Activated naive CD8-positive, alpha-beta T cell treated with anti-CD3 and anti-CD28 coated beads, Interleukin-2, amount 10 ng/mL, durations not matched to agents 7 days and 5 days (primary cell): Measurements from ENCODE around the gene FIBP. TPM values are rescaled to one million over a fixed set of nuclear protein-coding genes. Genes with fewer than 3 reads are reported as not detected.

Source experiments
- ATAC-seq: fragments of 150-1000 bp; cut with Tn5 transposase; one replicate; pipeline ENCODE4 v1.10.0; 2021; ENCODE audit warnings: low read depth, moderate library complexity
- POLR2A ChIA-PET: fragments of 350-600 bp; sonication (Branson Sonifier 250); formaldehyde crosslinking; loops from one replicate; lab custom pipeline; 2021; ENCODE audit warnings: antibody characterized with exemption; lab: Charles Lee
- DNase-seq: peaks from one replicate; pipeline ENCODE4 v3.0.0; 2021
- H3K27ac Mint-ChIP-seq: one replicate; pipeline ENCODE4 v1.8.0; 2022; ENCODE audit warnings: mild to moderate bottlenecking, mixed read lengths
- H3K27me3 Mint-ChIP-seq: one replicate; pipeline ENCODE4 v1.8.0; 2022; ENCODE audit warnings: mild to moderate bottlenecking, moderate library complexity, mixed read lengths
- H3K36me3 Mint-ChIP-seq: one replicate; pipeline ENCODE4 v1.8.0; 2021; ENCODE audit warnings: mild to moderate bottlenecking, mixed read lengths
- H3K4me1 Mint-ChIP-seq: one replicate; pipeline ENCODE4 v1.8.0; 2021; ENCODE audit warnings: mixed read lengths
- H3K4me3 Mint-ChIP-seq: one replicate; pipeline ENCODE4 v1.8.0; 2022; ENCODE audit warnings: mild to moderate bottlenecking, moderate library complexity, mixed read lengths
- H3K9me3 Mint-ChIP-seq: one replicate; pipeline ENCODE4 v1.8.0; 2021; ENCODE audit warnings: mixed read lengths
- total RNA-seq, 2 experiments: library from RNA; stranded (reverse); gene quantifications; one replicate each; pipeline ENCODE4 v1.2.3, GENCODE V29; 2021

The FIBP gene
- total RNA-seq, 2 experiments from 2014 or later = 78.2 to 82.9 TPM

- H3K4me3 Mint-ChIP-seq = peak overlapping the region; percentile 25
- H3K4me1 Mint-ChIP-seq = peaks cover 21% of the 10 kb centered on the region
- H3K27me3 Mint-ChIP-seq = no peaks in the 10 kb centered on the region
These were observed 17.3 kb downstream of the FIBP start for GRCh38 chr11:65870706-65871681.

GRCh38 chr11:65870307-65870658, 18.0 kb downstream of the FIBP start:
- peaks cover 21% of the 10 kb centered on the region for H3K4me1 Mint-ChIP-seq
- peak overlapping the region; percentile 25 for H3K4me3 Mint-ChIP-seq
- POLR2A ChIA-PET = interaction anchor here (2.1 to 7.5 kb wide), 6 partner anchors 9 to 232 kb away, joined by 7 to 176 read pairs (median 20); partner anchors contain the start of genes CCDC85B, CFL1, CTSW and FIBP
- ATAC-seq = no peak
- H3K36me3 Mint-ChIP-seq = peaks cover 5% of the 10 kb centered on the region
- peak overlapping the region; percentile 36 for H3K27ac Mint-ChIP-seq
- H3K27me3 Mint-ChIP-seq = no peaks in the 10 kb centered on the region
- H3K9me3 Mint-ChIP-seq = no peaks in the 10 kb centered on the region
- DNase-seq = no peak

More at GRCh38 chr11:65870706-65871681, 17.3 kb downstream of the FIBP start:
- ATAC-seq (no peak), DNase-seq (no peak)
- Mint-ChIP-seq H3K36me3 (peaks cover 5% of the 10 kb centered on the region), H3K27ac (no peak overlapping the region), H3K9me3 (no peaks in the 10 kb centered on the region)
- POLR2A ChIA-PET = interaction anchor here (0.6 to 7.5 kb wide), 12 partner anchors 9 to 232 kb away, joined by 3 to 176 read pairs (median 5); partner anchors contain the start of genes CCDC85B, CFL1, CTSW and FIBP

- DNase-seq = no peak
These were observed 18.5 kb downstream of the FIBP start for GRCh38 chr11:65869643-65870306.

GRCh38 chr11:65868907-65869306, 19.4 kb downstream of the FIBP start:
- POLR2A ChIA-PET = interaction anchor here (1.6 to 7.5 kb wide), 7 partner anchors 8 to 230 kb away, joined by 4 to 176 read pairs (median 8); partner anchors contain the start of genes CCDC85B, CFL1, CTSW and FIBP

More at GRCh38 chr11:65869643-65870306, 18.5 kb downstream of the FIBP start:
- H3K27ac Mint-ChIP-seq = peak overlapping the region; percentile 36
- H3K4me3 Mint-ChIP-seq = no peak overlapping the region
- H3K27me3 Mint-ChIP-seq = no peaks in the 10 kb centered on the region
- peaks cover 25% of the 10 kb centered on the region for H3K4me1 Mint-ChIP-seq
- no peaks in the 10 kb centered on the region for H3K9me3 Mint-ChIP-seq
- POLR2A ChIA-PET = interaction anchor here (0.6 to 7.5 kb wide), 9 partner anchors 9 to 231 kb away, joined by 3 to 176 read pairs (median 8); partner anchors contain the start of genes CCDC85B, CFL1, CTSW and FIBP
- ATAC-seq = no peak
- H3K36me3 Mint-ChIP-seq = peaks cover 8% of the 10 kb centered on the region

GRCh38 chr11:65868076-65868667, 20.1 kb downstream of the FIBP start:
- Mint-ChIP-seq H3K36me3 (peaks cover 10% of the 10 kb centered on the region), H3K9me3 (no peaks in the 10 kb centered on the region), H3K27ac (no peak overlapping the region), H3K4me3 (no peak overlapping the region), H3K4me1 (peaks cover 23% of the 10 kb centered on the region), H3K27me3 (no peaks in the 10 kb centered on the region)
- POLR2A ChIA-PET = interaction anchor here (1.6 to 7.5 kb wide), 7 partner anchors 7 to 230 kb away, joined by 4 to 176 read pairs (median 8); partner anchors contain the start of genes CCDC85B, CFL1, CTSW and FIBP
- DNase-seq = no peak
- ATAC-seq = no peak

More at GRCh38 chr11:65868907-65869306, 19.4 kb downstream of the FIBP start:
- DNase-seq = no peak
- H3K9me3 Mint-ChIP-seq = no peaks in the 10 kb centered on the region
- H3K27me3 Mint-ChIP-seq = no peaks in the 10 kb centered on the region
- H3K27ac Mint-ChIP-seq = no peak overlapping the region
- peaks cover 10% of the 10 kb centered on the region for H3K36me3 Mint-ChIP-seq
- no peak for ATAC-seq
- H3K4me3 Mint-ChIP-seq = no peak overlapping the region
- peaks cover 22% of the 10 kb centered on the region for H3K4me1 Mint-ChIP-seq

GRCh38 chr11:65867284-65868071, 20.8 kb downstream of the FIBP start:
- Mint-ChIP-seq H3K27me3 (no peaks in the 10 kb centered on the region), H3K4me3 (no peak overlapping the region), H3K4me1 (peaks cover 25% of the 10 kb centered on the region), H3K27ac (no peak overlapping the region), H3K36me3 (peaks cover 16% of the 10 kb centered on the region), H3K9me3 (no peaks in the 10 kb centered on the region)
- POLR2A ChIA-PET = interaction anchor here (2.5 to 7.5 kb wide), 4 partner anchors 7 to 17 kb away, joined by 7 to 176 read pairs (median 16); partner anchors contain the start of genes CFL1, CTSW and MUS81
- DNase-seq (no peak), ATAC-seq (no peak)

GRCh38 chr11:65866509-65867283, 21.6 kb downstream of the FIBP start:
- no peak for DNase-seq
- Mint-ChIP-seq H3K4me1 (peaks cover 29% of the 10 kb centered on the region), H3K27me3 (no peaks in the 10 kb centered on the region), H3K4me3 (no peak overlapping the region), H3K9me3 (no peaks in the 10 kb centered on the region), H3K36me3 (peaks cover 17% of the 10 kb centered on the region), H3K27ac (no peak overlapping the region)
- POLR2A ChIA-PET = interaction anchor here (1.6 to 2.5 kb wide), 2 partner anchors 9 to 18 kb away, joined by 7 to 8 read pairs; partner anchors contain the start of gene CFL1
- no peak for ATAC-seq

- no peak overlapping the region for H3K4me3 Mint-ChIP-seq
- peaks cover 17% of the 10 kb centered on the region for H3K36me3 Mint-ChIP-seq
- no peaks in the 10 kb centered on the region for H3K9me3 Mint-ChIP-seq
These were observed 22.6 kb downstream of the FIBP start for GRCh38 chr11:65865550-65866172.

GRCh38 chr11:65864706-65865471, 23.4 kb downstream of the FIBP start:
- DNase-seq = no peak
- POLR2A ChIA-PET = interaction anchor here (1.2 to 8.3 kb wide), 2 partner anchors 13 to 25 kb away, joined by 4 to 304 read pairs; partner anchors contain the start of genes CCDC85B and FIBP
- Mint-ChIP-seq H3K9me3 (no peaks in the 10 kb centered on the region), H3K4me1 (peaks cover 24% of the 10 kb centered on the region), H3K27ac (no peak overlapping the region), H3K4me3 (no peak overlapping the region), H3K27me3 (no peaks in the 10 kb centered on the region), H3K36me3 (peaks cover 17% of the 10 kb centered on the region)
- no peak for ATAC-seq

More at GRCh38 chr11:65865550-65866172, 22.6 kb downstream of the FIBP start:
- POLR2A ChIA-PET = interaction anchor here (0.5 to 1.6 kb wide), 3 partner anchors 8 to 65 kb away, joined by 3 to 8 read pairs (median 4); partner anchors contain the start of gene CFL1
- Mint-ChIP-seq H3K27me3 (no peaks in the 10 kb centered on the region), H3K4me1 (peaks cover 28% of the 10 kb centered on the region), H3K27ac (no peak overlapping the region)
- DNase-seq (no peak), ATAC-seq (no peak)

- POLR2A ChIA-PET = interaction anchor here (1.2 to 8.3 kb wide), 5 partner anchors 7 to 54 kb away, joined by 4 to 304 read pairs (median 22); partner anchors contain the start of genes CCDC85B, EFEMP2 and FIBP
- Mint-ChIP-seq H3K4me3 (no peak overlapping the region), H3K36me3 (peaks cover 17% of the 10 kb centered on the region), H3K9me3 (no peaks in the 10 kb centered on the region), H3K4me1 (peaks cover 23% of the 10 kb centered on the region), H3K27me3 (no peaks in the 10 kb centered on the region), H3K27ac (no peak overlapping the region)
- no peak for DNase-seq
- ATAC-seq = no peak
These were observed 24.2 kb downstream of the FIBP start for GRCh38 chr11:65863889-65864705.
